ENCODE results near the gene SCO1.

SCO1 gene

GRCh38 chr17:10652984-10653659 is 44.2 kb downstream of the SCO1 start:
- no peak for DNase-seq (ENCODE audit: low spot score)

GRCh38 chr17:10651927-10652326 is 45.4 kb downstream of the SCO1 start:
- no peak for DNase-seq (ENCODE audit: low spot score)

GRCh38 chr17:10649602-10650001 is 47.7 kb downstream of the SCO1 start:
- no peak for DNase-seq (ENCODE audit: low spot score)

- no peak for DNase-seq (ENCODE audit: low spot score)
Measured at GRCh38 chr17:10648956-10649355, 48.4 kb downstream of the SCO1 start.

GRCh38 chr17:10648381-10648780 is 49.0 kb downstream of the SCO1 start:
- DNase-seq (ENCODE audit: low spot score), result no peak

GRCh38 chr17:10646392-10646990 is 50.8 kb downstream of the SCO1 start:
- peak; percentile 73 for DNase-seq (ENCODE audit: low spot score)

- DNase-seq (ENCODE audit: low spot score), result no peak
Measured at GRCh38 chr17:10640475-10640874, 56.9 kb downstream of the SCO1 start.

- DNase-seq (ENCODE audit: low spot score), result no peak
Measured at GRCh38 chr17:10638151-10638550, 59.2 kb downstream of the SCO1 start.

GRCh38 chr17:10635290-10635689 is 62.0 kb downstream of the SCO1 start:
- no peak for DNase-seq (ENCODE audit: low spot score)

- no peak for DNase-seq (ENCODE audit: low spot score)
Measured at GRCh38 chr17:10633738-10634379, 63.5 kb downstream of the SCO1 start.

- no peak for DNase-seq (ENCODE audit: low spot score)
Measured at GRCh38 chr17:10631701-10632100, 65.6 kb downstream of the SCO1 start.

GRCh38 chr17:10631048-10631700 is 66.2 kb downstream of the SCO1 start:
- peak; percentile 22 for DNase-seq (ENCODE audit: low spot score)

- DNase-seq (ENCODE audit: low spot score), result no peak
Measured at GRCh38 chr17:10629706-10630105, 67.6 kb downstream of the SCO1 start.

- no peak for DNase-seq (ENCODE audit: low spot score)
Measured at GRCh38 chr17:10628756-10629155, 68.6 kb downstream of the SCO1 start.

- no peak for DNase-seq (ENCODE audit: low spot score)
Measured at GRCh38 chr17:10626390-10626789, 70.9 kb downstream of the SCO1 start.

GRCh38 chr17:10624969-10625368 is 72.4 kb downstream of the SCO1 start:
- DNase-seq (ENCODE audit: low spot score), result no peak

- DNase-seq (ENCODE audit: low spot score), result no peak
Measured at GRCh38 chr17:10623737-10624338, 73.5 kb downstream of the SCO1 start.

- no peak for DNase-seq (ENCODE audit: low spot score)
Measured at GRCh38 chr17:10622617-10623485, 74.5 kb downstream of the SCO1 start.
